CD4-positive, CD25-positive, alpha-beta regulatory T cell (primary cell): ENCODE measurements around the gene ABO. TPM values are rescaled to one million over a fixed set of nuclear protein-coding genes. Genes with fewer than 3 reads are reported as not detected.
"Not testable (repeated sequence)": the region's sequence is repeated elsewhere in the genome, so short reads cannot be mapped to it uniquely, and the experiment has no call there.

Source experiments
- ATAC-seq, 2 donors: fragments of 150-1000 bp; cut with Tn5 transposase; one replicate each; pipeline ENCODE4 v1.10.0; 2021; ENCODE audit warnings: low read depth in 2 of 2, moderate number of reproducible peaks in 2 of 2, moderate library complexity in 1 of 2
- DNase-seq, 3 donors: peaks; one replicate each; pipeline versions ENCODE4 v3.0.0 to v3.0.0-alpha.2; 2012 to 2022; ENCODE audit warnings: mixed read lengths in 1 of 3
- H3K27ac ChIP-seq: one replicate; pipeline ENCODE4 v1.7.0; 2013; ENCODE audit warnings: mild to moderate bottlenecking, low read length; ENCODE audit not compliant: insufficient read depth, poor library complexity, severe bottlenecking
- H3K27me3 ChIP-seq: one replicate; pipeline ENCODE4 v1.7.0; 2013; ENCODE audit warnings: low read length; ENCODE audit not compliant: control insufficient read depth, insufficient read depth
- H3K36me3 ChIP-seq: one replicate; pipeline ENCODE4 v1.7.0; 2013; ENCODE audit warnings: mild to moderate bottlenecking, low read length, moderate library complexity; ENCODE audit not compliant: control insufficient read depth, insufficient read depth
- H3K4me1 ChIP-seq: 2 replicates; pipeline ENCODE4 v1.7.0; 2013; ENCODE audit warnings: mild to moderate bottlenecking, low read length; ENCODE audit not compliant: insufficient read depth, control insufficient read depth, poor library complexity, severe bottlenecking
- H3K4me3 ChIP-seq: one replicate; pipeline ENCODE4 v1.7.0; 2013; ENCODE audit warnings: low read depth, mild to moderate bottlenecking, low read length, moderate library complexity
- H3K9me3 ChIP-seq, 2 experiments: 1 replicate in 1 of 2; 2 replicates in 1 of 2; pipeline ENCODE4 v1.7.0; 2013; ENCODE audit warnings: low read length in 2 of 2, mild to moderate bottlenecking in 1 of 2, moderate library complexity in 1 of 2; ENCODE audit not compliant: control insufficient read depth in 2 of 2
- H3K27ac Mint-ChIP-seq, 3 donors: one replicate each; pipeline ENCODE4 v1.8.0; 2020 to 2022; ENCODE audit warnings: mild to moderate bottlenecking in 3 of 3, mixed read lengths in 3 of 3, moderate library complexity in 2 of 3
- H3K27me3 Mint-ChIP-seq: one replicate; pipeline ENCODE4 v1.8.0; 2022; ENCODE audit warnings: mild to moderate bottlenecking, mixed read lengths
- H3K36me3 Mint-ChIP-seq: one replicate; pipeline ENCODE4 v1.8.0; 2020; ENCODE audit warnings: mixed read lengths
- H3K4me1 Mint-ChIP-seq, 4 donors: one replicate each; pipeline ENCODE4 v1.8.0; 2020 to 2022; ENCODE audit warnings: mixed read lengths in 4 of 4, mild to moderate bottlenecking in 1 of 4
- H3K4me3 Mint-ChIP-seq, 4 donors: one replicate each; pipeline ENCODE4 v1.8.0; 2020 to 2022; ENCODE audit warnings: mild to moderate bottlenecking in 4 of 4, mixed read lengths in 4 of 4, moderate library complexity in 3 of 4
- H3K9me3 Mint-ChIP-seq, 7 donors: one replicate each; pipeline ENCODE4 v1.8.0; 2020 to 2022; ENCODE audit warnings: mixed read lengths in 7 of 7, mild to moderate bottlenecking in 3 of 7, moderate library complexity in 2 of 7
- polyA plus RNA-seq, 4 donors: library from polyadenylated mRNA; unstranded; fragments of 300-500 nt; fragmentation: Illumina TruSeq; gene quantifications; one replicate each; pipeline ENCODE4 v1.2.3, GENCODE V29; 2021
- total RNA-seq: library from RNA; stranded (reverse); gene quantifications from one replicate; pipeline ENCODE4 v1.2.3, GENCODE V29; 2022

Gene ABO
- total and polyA plus RNA-seq, 5 donors from 2014 or later, result 0.62 TPM; not detected in 4

DNA sequence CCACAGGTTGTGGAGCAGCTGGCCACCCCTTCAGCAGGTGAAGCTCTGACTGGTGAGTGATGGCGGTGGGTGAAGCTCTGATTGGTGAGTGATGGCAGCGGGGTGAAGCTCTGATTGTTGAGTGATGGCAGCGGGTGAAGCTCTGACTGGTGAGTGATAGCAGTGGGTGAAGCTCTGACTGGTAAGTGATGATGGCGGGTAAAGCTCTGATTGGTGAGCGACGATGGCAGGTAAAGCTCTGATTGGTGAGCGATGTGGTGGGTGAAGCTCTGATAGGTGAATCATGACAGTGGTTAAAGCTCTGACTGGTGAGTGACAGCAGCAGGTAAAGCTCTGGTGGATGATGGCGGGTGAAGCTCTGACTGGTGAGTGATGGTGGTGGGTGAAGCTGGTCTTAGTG lies 9.4 kb upstream of the ABO start:
- H3K36me3 Mint-ChIP-seq, result no peaks in the 10 kb centered on the region
- DNase-seq, result no peak
- peaks cover 2% of the 10 kb centered on the region for H3K27me3 ChIP-seq

GRCh38 chr9:133283255-133284032 lies 8.4 kb upstream of the ABO start:
- H3K36me3 ChIP-seq, DNase-seq, H3K4me1 ChIP-seq, H3K4me1 Mint-ChIP-seq, H3K27me3 Mint-ChIP-seq, H3K27ac ChIP-seq, H3K9me3 Mint-ChIP-seq, H3K27me3 ChIP-seq, H3K27ac Mint-ChIP-seq, H3K4me3 Mint-ChIP-seq, H3K4me3 ChIP-seq, H3K9me3 ChIP-seq, ATAC-seq, H3K36me3 Mint-ChIP-seq: not testable (repeated sequence)

More for the DNA sequence above, 9.4 kb upstream of the ABO start:
- Mint-ChIP-seq H3K4me1 (no peaks in the 10 kb centered on the region), H3K9me3 (peaks cover 0 to 2% (median 0%) of the 10 kb centered on the region in 7 donors), H3K27ac (no peak overlapping the region), H3K27me3 (peaks cover 9% of the 10 kb centered on the region), H3K4me3 (no peak overlapping the region)
- Histone ChIP-seq H3K36me3 (no peaks in the 10 kb centered on the region), H3K9me3 (peaks cover 2 to 4% of the 10 kb centered on the region in 2 experiments), H3K4me3 (no peak overlapping the region), H3K27ac (no peak overlapping the region), H3K4me1 (no peaks in the 10 kb centered on the region)
- no peak for ATAC-seq

- DNase-seq, result no peak
- Histone ChIP-seq H3K4me3 (no peak overlapping the region), H3K4me1 (no peaks in the 10 kb centered on the region), H3K9me3 (no peaks in the 10 kb centered on the region), H3K27me3 (peaks cover 5% of the 10 kb centered on the region), H3K27ac (no peak overlapping the region), H3K36me3 (no peaks in the 10 kb centered on the region)
- Mint-ChIP-seq H3K4me3 (no peak overlapping the region), H3K9me3 (no peaks in the 10 kb centered on the region), H3K36me3 (no peaks in the 10 kb centered on the region), H3K4me1 (no peaks in the 10 kb centered on the region), H3K27me3 (peaks cover 14% of the 10 kb centered on the region), H3K27ac (no peak overlapping the region)
- ATAC-seq, result no peak
These were observed 7.7 kb upstream of the ABO start for GRCh38 chr9:133282464-133283238.

- no peak overlapping the region for H3K4me3 ChIP-seq
- H3K4me1 ChIP-seq, result peaks cover 6% of the 10 kb centered on the region
- peaks cover 21% of the 10 kb centered on the region for H3K27me3 Mint-ChIP-seq
- ATAC-seq (no peak), DNase-seq (no peak)
- peaks cover 0 to 2% (median 0%) of the 10 kb centered on the region in 7 donors for H3K9me3 Mint-ChIP-seq
- H3K4me1 Mint-ChIP-seq, result peaks cover 0 to 4% (median 0%) of the 10 kb centered on the region in 4 donors
- H3K36me3 ChIP-seq, result no peaks in the 10 kb centered on the region
- no peak overlapping the region for H3K27ac ChIP-seq
- no peak overlapping the region for H3K27ac Mint-ChIP-seq
- no peaks in the 10 kb centered on the region for H3K9me3 ChIP-seq
- H3K27me3 ChIP-seq, result peaks cover 9% of the 10 kb centered on the region
- H3K36me3 Mint-ChIP-seq, result no peaks in the 10 kb centered on the region
- no peak overlapping the region for H3K4me3 Mint-ChIP-seq
These were observed 5.4 kb upstream of the ABO start for GRCh38 chr9:133280392-133280791.

DNA sequence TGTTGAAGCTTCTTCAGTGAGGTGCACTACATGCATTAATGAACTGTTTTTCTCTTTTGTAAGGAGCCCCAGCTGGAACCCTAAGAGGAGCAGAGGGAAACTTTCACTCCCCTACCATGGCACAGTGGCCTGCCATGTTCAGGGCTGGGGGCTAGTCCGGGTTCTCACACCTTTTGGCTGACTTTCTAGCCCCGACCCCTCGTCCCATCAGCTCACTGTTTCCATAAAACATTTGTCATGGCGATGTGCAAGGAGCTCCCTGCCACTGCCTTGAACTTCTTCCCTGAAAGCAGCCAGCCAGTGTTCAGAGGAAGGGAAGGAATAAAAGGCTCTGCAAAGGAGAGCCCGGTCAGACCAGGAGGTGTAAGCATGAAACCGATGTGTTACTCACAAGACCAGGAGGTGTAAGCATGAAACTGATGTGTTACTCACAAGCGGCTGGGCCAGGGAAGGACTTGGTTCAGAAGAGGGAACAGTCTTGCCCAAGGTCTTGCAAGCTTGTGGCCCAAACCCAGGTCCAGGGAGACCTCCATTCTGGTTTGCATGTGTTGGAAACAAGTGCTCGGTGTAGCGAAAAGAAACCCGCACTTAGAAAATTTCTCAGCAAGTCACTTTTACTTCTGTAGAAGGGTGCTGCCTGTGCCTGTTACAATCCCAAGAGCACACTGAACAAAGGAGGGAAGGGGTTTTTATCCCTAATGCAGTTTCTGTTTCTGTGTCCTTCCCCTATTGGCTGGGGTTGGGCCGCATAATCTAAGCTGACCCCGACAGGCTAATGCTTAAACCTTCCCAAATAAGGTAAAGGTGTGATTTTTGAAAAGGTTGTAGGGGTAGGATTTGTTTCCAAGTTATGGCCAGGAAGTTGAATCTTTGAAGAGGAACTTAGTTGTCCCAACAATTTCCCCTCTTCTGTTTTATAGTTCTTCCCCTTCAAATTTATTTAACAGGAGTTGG lies 3.4 kb upstream of the ABO start:
- ATAC-seq, result no peak
- no peak overlapping the region for H3K27ac ChIP-seq
- H3K27me3 Mint-ChIP-seq, result peaks cover 31% of the 10 kb centered on the region
- H3K9me3 ChIP-seq, result no peaks in the 10 kb centered on the region
- peaks cover 0 to 2% (median 0%) of the 10 kb centered on the region in 7 donors for H3K9me3 Mint-ChIP-seq
- H3K36me3 ChIP-seq, result no peaks in the 10 kb centered on the region
- H3K4me1 Mint-ChIP-seq, result peaks cover 0 to 4% (median 0%) of the 10 kb centered on the region in 4 donors
- no peak overlapping the region for H3K27ac Mint-ChIP-seq
- no peaks in the 10 kb centered on the region for H3K36me3 Mint-ChIP-seq
- H3K4me1 ChIP-seq, result peaks cover 10% of the 10 kb centered on the region
- no peak overlapping the region for H3K4me3 ChIP-seq
- peaks cover 9% of the 10 kb centered on the region for H3K27me3 ChIP-seq
- no peak overlapping the region for H3K4me3 Mint-ChIP-seq
- DNase-seq, result no peak

DNA sequence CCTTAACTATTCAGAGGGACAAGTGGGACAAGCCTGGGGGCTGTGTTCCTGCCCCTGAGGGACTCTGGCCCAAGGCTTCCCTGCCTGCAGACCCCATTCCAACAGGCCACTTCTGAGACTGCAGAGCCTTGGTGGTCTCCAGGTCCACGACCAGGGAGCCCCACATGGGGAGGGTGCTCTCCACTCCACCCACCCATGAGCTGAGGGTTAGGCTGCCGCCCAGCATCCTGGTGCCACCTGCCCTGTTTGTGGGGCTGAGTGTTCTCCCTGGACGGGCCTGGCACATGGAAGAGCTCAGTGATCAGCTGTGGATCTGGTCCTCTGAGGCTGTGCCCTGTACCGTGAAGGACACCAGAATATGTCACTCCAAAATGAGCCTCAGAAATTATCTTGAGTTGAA lies 2.5 kb upstream of the ABO start:
- Histone ChIP-seq H3K9me3 (no peaks in the 10 kb centered on the region), H3K4me1 (peaks cover 10% of the 10 kb centered on the region), H3K27ac (no peak overlapping the region), H3K4me3 (no peak overlapping the region), H3K27me3 (peaks cover 10% of the 10 kb centered on the region), H3K36me3 (no peaks in the 10 kb centered on the region)
- ATAC-seq (no peak), DNase-seq (no peak)
- Mint-ChIP-seq H3K9me3 (peaks cover 0 to 2% (median 0%) of the 10 kb centered on the region in 7 donors), H3K4me3 (no peak overlapping the region), H3K36me3 (no peaks in the 10 kb centered on the region), H3K4me1 (peaks cover 0 to 4% (median 0%) of the 10 kb centered on the region in 4 donors), H3K27ac (no peak overlapping the region), H3K27me3 (peaks cover 39% of the 10 kb centered on the region)

DNA sequence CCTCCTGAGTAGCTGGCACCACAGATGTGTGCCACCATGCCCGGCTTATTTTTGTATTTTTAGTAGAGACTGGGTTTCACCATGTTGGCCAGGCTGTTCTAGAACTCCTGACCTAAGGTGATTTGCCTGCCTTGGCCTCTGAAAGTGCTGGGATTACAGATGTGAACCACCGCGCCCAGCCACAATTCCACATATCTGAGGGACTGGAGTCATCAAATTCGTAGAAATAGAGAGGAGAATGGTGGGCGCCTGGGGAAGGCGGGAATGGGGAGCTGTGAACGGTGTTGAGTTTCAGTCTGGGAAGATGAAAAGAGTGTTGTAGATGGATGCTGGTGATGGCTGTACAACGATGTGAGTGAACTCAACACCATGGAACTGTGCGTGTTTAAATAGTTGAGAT lies 1.9 kb upstream of the ABO start:
- Histone ChIP-seq H3K4me1 (peaks cover 10% of the 10 kb centered on the region), H3K4me3 (no peak overlapping the region), H3K27me3 (peaks cover 11% of the 10 kb centered on the region), H3K9me3 (no peaks in the 10 kb centered on the region), H3K27ac (no peak overlapping the region), H3K36me3 (no peaks in the 10 kb centered on the region)
- DNase-seq (no peak), ATAC-seq (no peak)
- no peaks in the 10 kb centered on the region for H3K36me3 Mint-ChIP-seq
- H3K4me3 Mint-ChIP-seq, result no peak overlapping the region
- H3K9me3 Mint-ChIP-seq, result peaks cover 0 to 2% (median 0%) of the 10 kb centered on the region in 7 donors
- peaks cover 0 to 4% (median 0%) of the 10 kb centered on the region in 4 donors for H3K4me1 Mint-ChIP-seq
- peaks cover 43% of the 10 kb centered on the region for H3K27me3 Mint-ChIP-seq
- H3K27ac Mint-ChIP-seq, result no peak overlapping the region
